Transverse colon (tissue), 4 donors: Measurements from ENCODE around the gene CPSF4L. TPM values are rescaled to one million over a fixed set of nuclear protein-coding genes. Genes with fewer than 3 reads are reported as not detected.
A peak's percentile ranks its signal among the peaks of the same experiment; 100 is the strongest.

Experiments used
- DNase-seq: peaks from one replicate; pipeline ENCODE4 v3.0.0-alpha.2; 2019
- H3K27ac ChIP-seq, 4 donors: fragments of 200-600 bp; sonication (generic); 2 replicates each; pipeline ENCODE4 v1.5.1; 2016 to 2018; ENCODE audit warnings: inconsistent platforms in 4 of 4
- H3K27me3 ChIP-seq: fragments of 200-600 bp; sonication (generic); 2 replicates; pipeline ENCODE4 v1.5.1; 2017; ENCODE audit warnings: inconsistent platforms
- H3K36me3 ChIP-seq, 4 donors: fragments of 200-600 bp; sonication (generic); 2 replicates each; pipeline ENCODE4 v1.5.1; 2017 to 2019; ENCODE audit warnings: inconsistent platforms in 4 of 4
- H3K4me1 ChIP-seq, 4 donors: fragments of 200-600 bp; sonication (generic); 2 replicates each; pipeline ENCODE4 v1.5.1; 2017 to 2020; ENCODE audit warnings: inconsistent platforms in 4 of 4
- H3K4me3 ChIP-seq, 4 donors: fragments of 200-600 bp; sonication (generic); 1 replicate in 1 of 4; 2 replicates in 3 of 4; pipeline versions ENCODE4 v1.5.1 to v1.6.1; 2017 to 2019; ENCODE audit warnings: inconsistent platforms in 4 of 4
- H3K9me3 ChIP-seq, 2 donors: fragments of 200-600 bp; sonication (generic); 2 replicates each; pipeline ENCODE4 v1.5.1; 2017 to 2019; ENCODE audit warnings: inconsistent platforms in 2 of 2
- CTCF ChIP-seq, 5 experiments: fragments of 200-600 bp in 3 of 5; fragments of 450-650 bp in 2 of 5; sonication (generic) in 3 of 5; IDR thresholded peaks; 1 replicate in 2 of 5; 2 replicates in 3 of 5; pipeline ENCODE4 v1.5.1; 2016 to 2017; ENCODE audit warnings: antibody characterized with exemption in 5 of 5, inconsistent platforms in 3 of 5, mild to moderate bottlenecking in 2 of 5, moderate library complexity in 1 of 5
- EP300 ChIP-seq: sonication (generic); formaldehyde crosslinking; IDR thresholded peaks from one replicate; pipeline ENCODE4 v1.6.1; 2017; ENCODE audit warnings: antibody characterized with exemption, low read depth
- POLR2A ChIP-seq: fragments of 450-650 bp; IDR thresholded peaks from one replicate; pipeline ENCODE4 v1.6.1; 2016; ENCODE audit warnings: antibody characterized with exemption, mild to moderate bottlenecking, moderate library complexity
- POLR2AphosphoS5 ChIP-seq, 3 donors: sonication (generic); formaldehyde crosslinking; IDR thresholded peaks; one replicate each; pipeline ENCODE4 v1.6.1; 2016; ENCODE audit warnings: antibody characterized with exemption in 3 of 3
- WGBS, 2 donors: methylation state at CpG; one replicate each; pipeline ENCODE4 v1.1.5; 2018; ENCODE audit warnings: low coverage in 1 of 2; 5-methylcytosine and 5-hydroxymethylcytosine counted together
- in situ Hi-C, 4 donors: fragments of 200-750 bp; cut with MboI; loops; one replicate each; pipeline versions ENCODE4 v1.15.0 to v1.15.1; 2017; ENCODE audit warnings: low sequenced_read_pairs in 3 of 4, low pct_ligation_motif_present in 1 of 4, low pct_unique_long_range_greater_than_20kb in 1 of 4
- intact Hi-C: fragments of 100-400 bp; cut with DNase I; formaldehyde crosslinking; loops from one replicate; pipeline ENCODE4 v1.15.1; 2023; ENCODE audit warnings: low total_unique reads
- total RNA-seq, 4 donors: library from RNA; depleted of rRNA; stranded (reverse); fragments of >200 nt; gene quantifications; one replicate each; pipeline ENCODE4 v1.1.0, GENCODE V29; 2016

Gene CPSF4L
- total RNA-seq, 4 donors from 2014 or later, result not detected

- H3K4me3 ChIP-seq, result no peak overlapping the region
- in situ Hi-C loops (no loop called here), intact Hi-C loops (no loop called here)
- peaks cover 0 to 16% (median 7%) of the 10 kb centered on the region in 4 donors for H3K36me3 ChIP-seq
- no peaks in the 10 kb centered on the region for H3K27me3 ChIP-seq
- H3K4me1 ChIP-seq, result peaks cover 44 to 69% (median 47%) of the 10 kb centered on the region in 4 donors
- H3K9me3 ChIP-seq, result no peaks in the 10 kb centered on the region
- TF ChIP-seq CTCF (IDR thresholded peaks at IDR 0.05), result no peak
- no peak for TF ChIP-seq POLR2AphosphoS5 (IDR thresholded peaks at IDR 0.05)
- TF ChIP-seq POLR2A, result no peak
- TF ChIP-seq EP300, result no peak
- DNase-seq, result no peak
- H3K27ac ChIP-seq, result peak overlapping the region; percentile 83 to 90 (median 86)
- 76% methylated on average over 19 of the region's 20 CpGs; no CpG with 5 or more reads in 1 of the 2 donors for WGBS, 2 donors
These were observed 23.4 kb upstream of the CPSF4L start for GRCh38 chr17:73284906-73285602.

GRCh38 chr17:73284354-73284753 lies 22.7 kb upstream of the CPSF4L start:
- H3K9me3 ChIP-seq, result no peaks in the 10 kb centered on the region
- intact Hi-C loops, result no loop called here
- no peaks in the 10 kb centered on the region for H3K27me3 ChIP-seq
- 77 to 79% methylated on average over 8 of the region's 8 CpGs for WGBS, 2 donors
- peaks cover 44 to 69% (median 47%) of the 10 kb centered on the region in 4 donors for H3K4me1 ChIP-seq
- in situ Hi-C loops, result no loop called here
- H3K36me3 ChIP-seq, result peaks cover 0 to 16% (median 7%) of the 10 kb centered on the region in 4 donors
- no peak for DNase-seq
- TF ChIP-seq POLR2AphosphoS5 (IDR thresholded peaks at IDR 0.05) (no peak), EP300 (no peak), CTCF (IDR thresholded peaks at IDR 0.05) (no peak), POLR2A (no peak)
- peak overlapping the region; percentile 83 to 90 (median 86) for H3K27ac ChIP-seq
- H3K4me3 ChIP-seq, result no peak overlapping the region

GRCh38 chr17:73283841-73284282 lies 22.2 kb upstream of the CPSF4L start:
- H3K9me3 ChIP-seq, result no peaks in the 10 kb centered on the region
- WGBS, 2 donors, result 44 to 61% methylated on average over 4 to 10 of the region's 10 CpGs
- no peak for DNase-seq
- peaks cover 0 to 16% (median 7%) of the 10 kb centered on the region in 4 donors for H3K36me3 ChIP-seq
- in situ Hi-C loops, result no loop called here
- H3K27me3 ChIP-seq, result no peaks in the 10 kb centered on the region
- peak overlapping the region; percentile 83 to 90 (median 86) for H3K27ac ChIP-seq
- intact Hi-C loops, result no loop called here
- no peak for TF ChIP-seq POLR2AphosphoS5 (IDR thresholded peaks at IDR 0.05)
- TF ChIP-seq EP300, result no peak
- no peak for TF ChIP-seq POLR2A
- TF ChIP-seq CTCF (IDR thresholded peaks at IDR 0.05), result no peak
- H3K4me3 ChIP-seq, result no peak overlapping the region
- peaks cover 44 to 69% (median 46%) of the 10 kb centered on the region in 4 donors for H3K4me1 ChIP-seq

- Histone ChIP-seq H3K36me3 (peaks cover 0 to 16% (median 7%) of the 10 kb centered on the region in 4 donors), H3K27me3 (no peaks in the 10 kb centered on the region), H3K4me3 (no peak overlapping the region), H3K9me3 (no peaks in the 10 kb centered on the region), H3K27ac (peak overlapping the region; percentile 83 to 90 (median 86)), H3K4me1 (peaks cover 44 to 69% (median 46%) of the 10 kb centered on the region in 4 donors)
- in situ Hi-C loops, result no loop called here
- no peak for DNase-seq
- intact Hi-C loops, result no loop called here
- 87 to 100% methylated on average over 1 to 5 of the region's 5 CpGs for WGBS, 2 donors
- TF ChIP-seq POLR2AphosphoS5 (IDR thresholded peaks at IDR 0.05) (no peak), EP300 (no peak), POLR2A (no peak), CTCF (IDR thresholded peaks at IDR 0.05) (no peak)
These were observed 21.6 kb upstream of the CPSF4L start for GRCh38 chr17:73283250-73283649.
